HepG2 (cell line): Measurements from ENCODE around the gene SYNE2. TPM values are rescaled to one million over a fixed set of nuclear protein-coding genes. Genes with fewer than 3 reads are reported as not detected.

Source experiments
- ATAC-seq: fragments of 200-7000 bp; cut with Tn5 transposase; 3 replicates; pipeline ENCODE4 v1.9.1; 2020; ENCODE audit warnings: mild to moderate bottlenecking, moderate library complexity
- BruUV-seq: library from RNA; stranded (reverse); fragments of 400-500 nt; replicated peaks from 2 replicates; lab custom pipeline; 2021; lab: Mats Ljungman, UMichigan
- CTCF ChIA-PET: fragments of 300-600 bp; formaldehyde crosslinking; extraction: SDS; loops from one replicate; lab custom pipeline; 2021; ENCODE audit warnings: low total read pairs, inconsistent platforms, low intra/inter-chr PET ratio; lab: Yijun Ruan, JAX
- POLR2A ChIA-PET: fragments of 350-600 bp; sonication (Branson Sonifier 250); formaldehyde crosslinking; loops from one replicate; lab custom pipeline; 2020; ENCODE audit warnings: antibody characterized with exemption, inconsistent platforms; lab: Yijun Ruan, JAX
- DNase-seq: peaks from one replicate; pipeline ENCODE4 v3.0.0-alpha.2; 2015; ENCODE audit warnings: low spot score
- FAIRE-seq: peaks from 3 replicates; lab custom pipeline; 2011; peaks lifted over from hg19 to GRCh38; lab: Jason Lieb, UNC
- H2AFZ ChIP-seq: one replicate; pipeline ENCODE4 v1.6.1; 2011; ENCODE audit warnings: low read length, inconsistent platforms
- H3K27ac ChIP-seq: fragments of 300-600 bp; 3 replicates; pipeline ENCODE4 v1.8.0; 2011; ENCODE audit warnings: mixed run types, mild to moderate bottlenecking, mixed read lengths, low read length, inconsistent platforms; ENCODE audit not compliant: insufficient read depth; ENCODE audit errors: extremely low read length
- H3K27me3 ChIP-seq, 2 experiments: fragments of 200-600 bp in 1 of 2; 2 replicates in 1 of 2; 3 replicates in 1 of 2; pipeline versions ENCODE4 v1.6.0 to v1.8.0; 2011; ENCODE audit warnings: low read length in 2 of 2, mild to moderate bottlenecking in 2 of 2, moderate library complexity in 2 of 2, inconsistent platforms in 1 of 2; ENCODE audit not compliant: insufficient read depth in 2 of 2, control insufficient read depth in 1 of 2
- H3K36me3 ChIP-seq, 2 experiments: fragments of 200-600 bp in 1 of 2; replicated peaks in 1 of 2; 2 replicates in 1 of 2; 3 replicates in 1 of 2; pipeline versions ENCODE4 v1.5.1 to v1.8.0; 2011; ENCODE audit warnings: low read length in 2 of 2, inconsistent platforms in 1 of 2; ENCODE audit not compliant: insufficient read depth in 2 of 2, control insufficient read depth in 1 of 2
- H3K4me1 ChIP-seq: 2 replicates; pipeline ENCODE4 v1.5.1; 2012; ENCODE audit warnings: low read length, inconsistent platforms; ENCODE audit not compliant: insufficient read depth
- H3K4me2 ChIP-seq: 2 replicates; pipeline ENCODE4 v1.6.0; 2011; ENCODE audit warnings: low read depth, low read length, inconsistent platforms
- H3K4me3 ChIP-seq, 3 experiments: fragments of 200-600 bp in 1 of 3; sonication (generic), shearing (Covaris generic) in 1 of 3; replicated peaks in 1 of 3; 2 replicates each; pipeline ENCODE4 v1.5.1; 2011 to 2016; ENCODE audit warnings: low read length in 3 of 3, inconsistent platforms in 2 of 3, low read depth in 2 of 3, mild to moderate bottlenecking in 2 of 3, control low read depth in 1 of 3, mixed read lengths in 1 of 3; ENCODE audit not compliant: insufficient read depth in 1 of 3
- H3K79me2 ChIP-seq: one replicate; pipeline ENCODE4 v1.6.1; 2011; ENCODE audit warnings: low read length, inconsistent platforms; ENCODE audit not compliant: insufficient read depth
- H3K9ac ChIP-seq: 2 replicates; pipeline ENCODE4 v1.6.0; 2011; ENCODE audit warnings: mild to moderate bottlenecking, low read depth, low read length, inconsistent platforms; ENCODE audit not compliant: insufficient read depth
- H3K9me3 ChIP-seq: 2 replicates; pipeline ENCODE4 v1.5.1; 2012; ENCODE audit warnings: mild to moderate bottlenecking, low read length
- H4K20me1 ChIP-seq: 2 replicates; pipeline ENCODE4 v1.6.0; 2011; ENCODE audit warnings: inconsistent platforms, mild to moderate bottlenecking, low read length, moderate library complexity; ENCODE audit not compliant: insufficient read depth
- MTA1 ChIP-seq: sonication (generic); formaldehyde crosslinking; IDR thresholded peaks from 2 replicates; pipeline ENCODE4 v1.4.0; 2020; ENCODE audit warnings: missing genetic modification reagents, mild to moderate bottlenecking, borderline replicate concordance
- ZNF549 ChIP-seq: sonication (generic); formaldehyde crosslinking; IDR thresholded peaks from 2 replicates; pipeline ENCODE4 v1.5.0; 2020; ENCODE audit warnings: missing genetic modification reagents
- WGBS: methylation state at CpG from one replicate; pipeline ENCODE4 v1.1.6; 2017; ENCODE audit warnings: low lambda C conversion rate; 5-methylcytosine and 5-hydroxymethylcytosine counted together
- in situ Hi-C: cut with HindIII; loops from 2 replicates; pipeline ENCODE4 v1.10.0; 2017; ENCODE audit warnings: low pct_unique_long_range_greater_than_20kb; ENCODE audit not compliant: extremely low pct_ligation_motif_present
- intact Hi-C: fragments of 100-400 bp; cut with micrococcal nuclease; formaldehyde crosslinking; loops from one replicate; pipeline ENCODE4 v1.10.0; 2022; ENCODE audit not compliant: unreplicated experiment
- polyA plus RNA-seq, 8 experiments: library from polyadenylated mRNA; depleted of rRNA in 3 of 8; stranded (reverse) in 7 of 8; unstranded in 1 of 8; fragments of >200 nt; fragmentation: Illumina TruSeq in 4 of 8; extraction: Trizol in 4 of 8; gene quantifications; 2 replicates each; pipeline versions ENCODE4 v1.2.1 to v1.2.3, GENCODE V29; 2011 to 2016; ENCODE audit warnings: low read depth in 4 of 8, missing spikeins in 1 of 8, mixed read lengths in 1 of 8; ENCODE audit not compliant: insufficient read depth in 1 of 8
- total RNA-seq, 5 experiments: library from RNA; depleted of rRNA; stranded (reverse); fragments of >200 nt; fragmentation: Illumina TruSeq; extraction: Trizol; gene quantifications; 2 replicates each; pipeline ENCODE4 v1.2.3, GENCODE V29; 2016; ENCODE audit warnings: low read depth in 1 of 5
- TF ChIP-seq, protein P1 (sequence below): sonication (generic); formaldehyde crosslinking; IDR thresholded peaks from 2 replicates; pipeline ENCODE4 v1.5.0; 2020; ENCODE audit warnings: mild to moderate bottlenecking, missing genetic modification reagents, borderline replicate concordance
- TF ChIP-seq, protein P2 (sequence below): sonication (generic); formaldehyde crosslinking; IDR thresholded peaks from 2 replicates; pipeline ENCODE4 v1.5.1; 2020; ENCODE audit warnings: missing genetic modification reagents, mild to moderate bottlenecking, borderline replicate concordance

The SYNE2 gene
- total and polyA plus RNA-seq, 2 of the 13 experiments (the other 11 are each of a cell fraction or from before 2014, with no cell fraction given) = 6.2 to 13.3 TPM

DNA sequence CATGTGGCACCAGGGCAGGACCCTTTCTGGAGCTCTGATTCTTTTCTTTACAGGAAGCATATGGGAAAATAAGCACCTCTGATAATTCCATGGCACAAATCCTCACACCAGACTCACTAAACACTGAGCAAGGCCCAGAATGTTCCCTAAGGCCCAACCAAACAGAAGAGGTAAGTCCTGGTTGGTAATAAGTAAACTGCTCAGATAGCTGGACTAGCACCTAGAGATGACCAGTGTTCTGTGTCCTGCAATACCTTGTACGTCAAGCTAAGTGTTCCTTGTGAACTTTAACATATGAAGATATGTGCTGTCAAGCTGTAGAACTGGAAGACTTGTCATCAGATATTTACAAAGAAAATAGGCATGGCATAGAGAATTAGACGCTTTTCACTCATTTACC lies 254.6 kb downstream of the SYNE2 start:
- Histone ChIP-seq H3K4me3 (no peak overlapping the region), H3K27me3 (no peaks in the 10 kb centered on the region), H2AFZ (no peak overlapping the region), H3K36me3 (no peaks in the 10 kb centered on the region; a peak in 1 of 5 replicates), H3K79me2 (no peaks in the 10 kb centered on the region), H4K20me1 (no peaks in the 10 kb centered on the region), H3K27ac (no peak overlapping the region), H3K9me3 (no peaks in the 10 kb centered on the region), H3K4me1 (no peaks in the 10 kb centered on the region), H3K4me2 (no peak overlapping the region), H3K9ac (no peak overlapping the region)
- no peak for TF ChIP-seq MTA1 (CRISPR knock-in tag)
- no peak for TF ChIP-seq ZNF549 (CRISPR knock-in tag)
- POLR2A ChIA-PET = no interaction called here
- no peak for DNase-seq
- in situ Hi-C loops = no loop called here
- WGBS = 95% methylated on average over 2 of the region's 2 CpGs
- CTCF ChIA-PET = no interaction called here
- FAIRE-seq = no peak
- BruUV-seq = no TSS peak
- intact Hi-C loops = no loop called here
- no peak for ATAC-seq

DNA sequence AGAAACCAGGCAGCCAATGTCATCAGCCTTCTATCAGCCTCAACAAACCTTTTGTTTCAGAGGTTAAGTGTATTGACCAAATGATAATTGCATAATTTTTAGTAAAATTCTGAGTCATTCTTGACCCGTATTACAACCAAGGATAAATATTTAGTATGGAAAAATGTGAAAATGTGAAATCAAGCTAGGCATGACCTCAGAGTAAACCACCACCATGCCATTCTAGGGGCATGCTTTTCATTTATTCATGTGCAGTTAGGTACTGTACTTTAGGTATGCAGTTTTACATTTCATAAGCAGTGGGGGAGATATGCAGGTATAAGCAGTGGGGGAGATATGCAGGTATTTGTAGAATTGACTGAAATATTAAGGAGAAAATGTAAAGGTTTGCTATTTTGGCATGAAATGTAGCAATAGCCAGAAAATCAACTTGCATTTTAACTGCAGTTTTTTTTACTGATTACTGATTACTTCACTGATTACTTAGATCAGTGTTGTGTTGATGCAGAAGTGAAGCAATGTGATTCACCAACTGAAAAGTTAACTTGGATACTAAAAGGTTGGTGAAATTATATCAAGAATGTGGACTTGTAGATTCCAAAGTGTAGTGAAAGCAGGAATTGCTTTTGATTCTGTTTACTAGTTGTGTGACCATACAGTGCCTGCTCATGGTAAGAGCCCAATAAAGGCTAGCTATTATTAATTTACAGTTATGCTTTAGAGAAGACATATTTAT lies 257.2 kb downstream of the SYNE2 start:
- no peak overlapping the region for H3K9ac ChIP-seq
- DNase-seq (no peak), FAIRE-seq (no peak), ATAC-seq (no peak)
- no peaks in the 10 kb centered on the region for H3K36me3 ChIP-seq
- no peaks in the 10 kb centered on the region for H3K4me1 ChIP-seq
- H3K79me2 ChIP-seq = no peaks in the 10 kb centered on the region
- no peak overlapping the region for H2AFZ ChIP-seq
- ChIA-PET CTCF (no interaction called here), POLR2A (no interaction called here)
- H3K9me3 ChIP-seq = no peaks in the 10 kb centered on the region
- BruUV-seq = no TSS peak
- no peak overlapping the region for H3K4me2 ChIP-seq
- intact Hi-C loops = no loop called here
- TF ChIP-seq, protein P1, sequence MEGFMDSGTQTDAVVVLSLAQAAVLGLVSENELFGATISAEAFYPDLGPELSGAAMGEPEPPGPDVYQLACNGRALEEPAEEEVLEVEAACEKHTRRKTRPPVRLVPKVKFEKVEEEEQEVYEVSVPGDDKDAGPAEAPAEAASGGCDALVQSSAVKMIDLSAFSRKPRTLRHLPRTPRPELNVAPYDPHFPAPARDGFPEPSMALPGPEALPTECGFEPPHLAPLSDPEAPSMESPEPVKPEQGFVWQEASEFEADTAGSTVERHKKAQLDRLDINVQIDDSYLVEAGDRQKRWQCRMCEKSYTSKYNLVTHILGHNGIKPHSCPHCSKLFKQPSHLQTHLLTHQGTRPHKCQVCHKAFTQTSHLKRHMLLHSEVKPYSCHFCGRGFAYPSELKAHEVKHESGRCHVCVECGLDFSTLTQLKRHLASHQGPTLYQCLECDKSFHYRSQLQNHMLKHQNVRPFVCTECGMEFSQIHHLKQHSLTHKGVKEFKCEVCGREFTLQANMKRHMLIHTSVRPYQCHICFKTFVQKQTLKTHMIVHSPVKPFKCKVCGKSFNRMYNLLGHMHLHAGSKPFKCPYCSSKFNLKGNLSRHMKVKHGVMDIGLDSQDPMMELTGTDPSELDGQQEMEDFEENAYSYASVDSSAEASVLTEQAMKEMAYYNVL (CRISPR knock-in tag) = no peak
- TF ChIP-seq, protein P2, sequence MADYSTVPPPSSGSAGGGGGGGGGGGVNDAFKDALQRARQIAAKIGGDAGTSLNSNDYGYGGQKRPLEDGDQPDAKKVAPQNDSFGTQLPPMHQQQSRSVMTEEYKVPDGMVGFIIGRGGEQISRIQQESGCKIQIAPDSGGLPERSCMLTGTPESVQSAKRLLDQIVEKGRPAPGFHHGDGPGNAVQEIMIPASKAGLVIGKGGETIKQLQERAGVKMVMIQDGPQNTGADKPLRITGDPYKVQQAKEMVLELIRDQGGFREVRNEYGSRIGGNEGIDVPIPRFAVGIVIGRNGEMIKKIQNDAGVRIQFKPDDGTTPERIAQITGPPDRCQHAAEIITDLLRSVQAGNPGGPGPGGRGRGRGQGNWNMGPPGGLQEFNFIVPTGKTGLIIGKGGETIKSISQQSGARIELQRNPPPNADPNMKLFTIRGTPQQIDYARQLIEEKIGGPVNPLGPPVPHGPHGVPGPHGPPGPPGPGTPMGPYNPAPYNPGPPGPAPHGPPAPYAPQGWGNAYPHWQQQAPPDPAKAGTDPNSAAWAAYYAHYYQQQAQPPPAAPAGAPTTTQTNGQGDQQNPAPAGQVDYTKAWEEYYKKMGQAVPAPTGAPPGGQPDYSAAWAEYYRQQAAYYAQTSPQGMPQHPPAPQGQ (CRISPR knock-in tag) = no peak
- WGBS = 97% methylated on average over 1 of the region's 1 CpG
- H3K27me3 ChIP-seq = no peaks in the 10 kb centered on the region
- H4K20me1 ChIP-seq = no peaks in the 10 kb centered on the region
- in situ Hi-C loops = no loop called here
- no peak overlapping the region for H3K27ac ChIP-seq
- no peak overlapping the region for H3K4me3 ChIP-seq
